Keratinocyte (primary cell): Measurements from ENCODE around the gene NBPF20.
"Not testable (repeated sequence)": the region's sequence is repeated elsewhere in the genome, so short reads cannot be mapped to it uniquely, and the experiment has no call there.

Source experiments
- EZH2 ChIP-seq: IDR thresholded peaks from one replicate; pipeline ENCODE4 v1.6.1; 2012; ENCODE audit warnings: inconsistent platforms, mild to moderate bottlenecking, low read length, moderate library complexity
- TF ChIP-seq, protein P1 (sequence below), 3 experiments: IDR thresholded peaks in 1 of 3; conservative IDR thresholded peaks in 1 of 3; optimal IDR thresholded peaks in 1 of 3; 2 replicates in 2 of 3; 3 replicates in 1 of 3; pipeline versions ENCODE3 to v1.5.1; 2011; ENCODE audit warnings: low read length in 3 of 3, mild to moderate bottlenecking in 3 of 3, moderate library complexity in 2 of 3, control low read depth in 1 of 3, inconsistent platforms in 1 of 3; ENCODE audit not compliant: insufficient read depth in 2 of 3; ENCODE audit errors: extremely low read depth in 1 of 3

DNA sequence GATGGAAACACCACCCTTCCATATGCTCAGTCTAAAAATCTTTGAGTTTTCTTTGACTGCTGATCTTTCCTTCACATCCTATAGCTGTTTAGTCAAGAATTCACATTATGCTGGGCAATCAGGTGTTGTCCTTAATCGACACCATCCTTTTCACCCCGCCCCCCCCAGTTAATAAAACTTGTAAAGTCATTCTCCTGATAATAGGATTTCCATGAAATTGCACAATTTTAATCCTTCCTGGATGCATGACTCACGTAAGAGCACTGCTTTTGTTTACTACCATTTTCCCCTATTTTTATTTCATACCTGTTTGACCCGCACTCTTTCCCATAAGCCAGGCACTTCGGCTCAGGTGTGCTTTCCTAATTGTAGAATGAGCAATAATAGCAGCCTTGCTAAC lies 16.9 kb upstream of the NBPF20 start:
- TF ChIP-seq, protein P1, sequence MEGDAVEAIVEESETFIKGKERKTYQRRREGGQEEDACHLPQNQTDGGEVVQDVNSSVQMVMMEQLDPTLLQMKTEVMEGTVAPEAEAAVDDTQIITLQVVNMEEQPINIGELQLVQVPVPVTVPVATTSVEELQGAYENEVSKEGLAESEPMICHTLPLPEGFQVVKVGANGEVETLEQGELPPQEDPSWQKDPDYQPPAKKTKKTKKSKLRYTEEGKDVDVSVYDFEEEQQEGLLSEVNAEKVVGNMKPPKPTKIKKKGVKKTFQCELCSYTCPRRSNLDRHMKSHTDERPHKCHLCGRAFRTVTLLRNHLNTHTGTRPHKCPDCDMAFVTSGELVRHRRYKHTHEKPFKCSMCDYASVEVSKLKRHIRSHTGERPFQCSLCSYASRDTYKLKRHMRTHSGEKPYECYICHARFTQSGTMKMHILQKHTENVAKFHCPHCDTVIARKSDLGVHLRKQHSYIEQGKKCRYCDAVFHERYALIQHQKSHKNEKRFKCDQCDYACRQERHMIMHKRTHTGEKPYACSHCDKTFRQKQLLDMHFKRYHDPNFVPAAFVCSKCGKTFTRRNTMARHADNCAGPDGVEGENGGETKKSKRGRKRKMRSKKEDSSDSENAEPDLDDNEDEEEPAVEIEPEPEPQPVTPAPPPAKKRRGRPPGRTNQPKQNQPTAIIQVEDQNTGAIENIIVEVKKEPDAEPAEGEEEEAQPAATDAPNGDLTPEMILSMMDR (optimal IDR thresholded peaks at IDR 0.05 in 1 of 3, IDR thresholded peaks at IDR 0.05 in 1 of 3, conservative IDR thresholded peaks at IDR 0.05 in 1 of 3; ENCODE audit: extremely low read depth in 1 of 3, insufficient read depth in 2 of 3, low read length in 3 of 3): not testable (repeated sequence)
- not testable (repeated sequence) for TF ChIP-seq EZH2
